ENCODE measurements around the gene PCMT1. TPM values are rescaled to one million over a fixed set of nuclear protein-coding genes. Genes with fewer than 3 reads are reported as not detected.
A peak's percentile ranks its signal among the peaks of the same experiment; 100 is the strongest.
"Not testable (repeated sequence)": the region's sequence is repeated elsewhere in the genome, so short reads cannot be mapped to it uniquely, and the experiment has no call there.

The PCMT1 gene
- total RNA-seq, 1 donor = 117 TPM

GRCh38 chr6:149728499-149729234, 20.9 kb upstream of the PCMT1 start:
- DNase-seq (ENCODE audit: low read depth) = no peak
- TF ChIP-seq CTCF (IDR thresholded peaks at IDR 0.05; ENCODE audit: insufficient read depth, low read length) = no peak
- no peak overlapping the region for H3K4me3 ChIP-seq (ENCODE audit: low read depth, low read length)

- no peak for DNase-seq (ENCODE audit: low read depth)
- no peak overlapping the region for H3K4me3 ChIP-seq (ENCODE audit: low read depth, low read length)
- TF ChIP-seq CTCF (IDR thresholded peaks at IDR 0.05; ENCODE audit: insufficient read depth, low read length) = no peak
These were observed 19.7 kb upstream of the PCMT1 start for GRCh38 chr6:149729824-149730223.

- TF ChIP-seq CTCF (IDR thresholded peaks at IDR 0.05; ENCODE audit: insufficient read depth, low read length) = no peak
- no peak overlapping the region for H3K4me3 ChIP-seq (ENCODE audit: low read depth, low read length)
These were observed 16.3 kb upstream of the PCMT1 start for GRCh38 chr6:149733089-149733720.

GRCh38 chr6:149734915-149735314, 14.6 kb upstream of the PCMT1 start:
- no peak for DNase-seq (ENCODE audit: low read depth)
- no peak overlapping the region for H3K4me3 ChIP-seq (ENCODE audit: low read depth, low read length)
- no peak for TF ChIP-seq CTCF (IDR thresholded peaks at IDR 0.05; ENCODE audit: insufficient read depth, low read length)

More at GRCh38 chr6:149733089-149733720, 16.3 kb upstream of the PCMT1 start:
- DNase-seq (ENCODE audit: low read depth) = no peak

GRCh38 chr6:149745252-149745651, 4.3 kb upstream of the PCMT1 start:
- H3K4me3 ChIP-seq (ENCODE audit: low read depth, low read length) = peak overlapping the region; percentile 98
- DNase-seq (ENCODE audit: low read depth) = not testable (repeated sequence)

- DNase-seq (ENCODE audit: low read depth) = peak; percentile 97
- peak within 1 kb of the TSS; percentile 98 for H3K4me3 ChIP-seq (ENCODE audit: low read depth, low read length)
- peak; percentile 67 for TF ChIP-seq CTCF (IDR thresholded peaks at IDR 0.05; ENCODE audit: insufficient read depth, low read length)
These were observed 3.2 kb upstream of the PCMT1 start, which contains the start of gene NUP43 for GRCh38 chr6:149746147-149746946. Gene NUP43 (minus strand): TSS chr6:149746529. CDS start chr6:149746495, 34 bp downstream.

- peak overlapping the region; percentile 97 for H3K4me3 ChIP-seq (ENCODE audit: low read depth, low read length)
- not testable (repeated sequence) for DNase-seq (ENCODE audit: low read depth)
These were observed 403 bp upstream of the PCMT1 start for GRCh38 chr6:149749082-149749593.
